Endothelial cell of umbilical vein (primary cell): Measurements from ENCODE around the gene CACNA2D3. TPM values are rescaled to one million over a fixed set of nuclear protein-coding genes. Genes with fewer than 3 reads are reported as not detected.

Experiments used
- BruUV-seq: library from RNA; stranded (reverse); fragments of 400-500 nt; replicated peaks from 2 replicates; lab custom pipeline; 2021; lab: Mats Ljungman, UMichigan
- CTCF ChIA-PET: fragments of 300-600, 350-600 bp; sonication (Branson Sonifier 250); formaldehyde crosslinking; loops from one replicate; lab custom pipeline; 2021; ENCODE audit warnings: antibody characterized with exemption, inconsistent platforms; lab: Charles Lee
- POLR2A ChIA-PET: fragments of 300-600, 350-600 bp; sonication (Branson Sonifier 250); formaldehyde crosslinking; loops from one replicate; lab custom pipeline; 2021; ENCODE audit warnings: antibody characterized with exemption, inconsistent platforms; lab: Charles Lee
- DNase-seq: peaks from one replicate; pipeline ENCODE4 v3.0.0-alpha.2; 2011; ENCODE audit warnings: low read depth, low spot score
- FAIRE-seq: peaks from 2 replicates; lab custom pipeline; 2011; peaks lifted over from hg19 to GRCh38; lab: Jason Lieb, UNC
- H2AFZ ChIP-seq: 2 replicates; pipeline ENCODE4 v1.6.0; 2012; ENCODE audit warnings: low read depth, low read length, control low read depth, inconsistent platforms
- H3K27ac ChIP-seq: 2 replicates; pipeline ENCODE4 v1.5.1; 2011; ENCODE audit warnings: low read depth, mild to moderate bottlenecking, control low read depth, low read length, moderate library complexity; ENCODE audit not compliant: insufficient read depth
- H3K27me3 ChIP-seq, 2 experiments: 2 replicates each; pipeline versions ENCODE4 v1.6.0 to v1.6.1; 2011; ENCODE audit warnings: low read length in 2 of 2, mixed read lengths in 1 of 2; ENCODE audit not compliant: control insufficient read depth in 2 of 2, insufficient read depth in 2 of 2
- H3K36me3 ChIP-seq, 2 experiments: 2 replicates in 1 of 2; 3 replicates in 1 of 2; pipeline ENCODE4 v1.5.1; 2011; ENCODE audit warnings: low read length in 2 of 2, mild to moderate bottlenecking in 1 of 2, moderate library complexity in 1 of 2; ENCODE audit not compliant: control insufficient read depth in 2 of 2, insufficient read depth in 2 of 2; ENCODE audit errors: extremely low read depth in 1 of 2
- H3K4me1 ChIP-seq: 3 replicates; pipeline ENCODE4 v1.5.1; 2011; ENCODE audit warnings: mild to moderate bottlenecking, low read length; ENCODE audit not compliant: control insufficient read depth, insufficient read depth; ENCODE audit errors: extremely low read depth
- H3K4me2 ChIP-seq: 2 replicates; pipeline ENCODE4 v1.6.1; 2011; ENCODE audit warnings: low read length, control low read depth, mixed read lengths; ENCODE audit not compliant: insufficient read depth
- H3K4me3 ChIP-seq, 3 experiments: fragments of 200-600 bp in 1 of 3; sonication (generic), shearing (Covaris generic) in 1 of 3; replicated peaks in 1 of 3; 2 replicates each; pipeline ENCODE4 v1.5.1; 2011 to 2016; ENCODE audit warnings: control low read depth in 3 of 3, low read length in 3 of 3, mild to moderate bottlenecking in 2 of 3, inconsistent platforms in 1 of 3, low read depth in 1 of 3, moderate library complexity in 1 of 3; ENCODE audit not compliant: insufficient read depth in 1 of 3
- H3K79me2 ChIP-seq: 2 replicates; pipeline ENCODE4 v1.6.0; 2012; ENCODE audit warnings: low read length, inconsistent platforms; ENCODE audit not compliant: control insufficient read depth, insufficient read depth
- H3K9ac ChIP-seq: replicated peaks from 2 replicates; pipeline ENCODE3; 2011; ENCODE audit warnings: low read length, control low read depth; ENCODE audit not compliant: insufficient read depth; ENCODE audit errors: extremely low read depth
- H3K9me1 ChIP-seq: replicated peaks from 3 replicates; pipeline ENCODE4 v1.6.0; 2011; ENCODE audit warnings: mild to moderate bottlenecking, low read length; ENCODE audit not compliant: control insufficient read depth, insufficient read depth; ENCODE audit errors: extremely low read depth
- H3K9me3 ChIP-seq: replicated peaks from 2 replicates; pipeline ENCODE4 v1.5.1; 2012; ENCODE audit warnings: low read length, inconsistent platforms; ENCODE audit not compliant: control insufficient read depth, insufficient read depth
- H4K20me1 ChIP-seq: replicated peaks from 2 replicates; pipeline ENCODE3; 2011; ENCODE audit warnings: mild to moderate bottlenecking, low read length; ENCODE audit not compliant: control insufficient read depth, insufficient read depth; ENCODE audit errors: extremely low read depth
- EZH2 ChIP-seq: IDR thresholded peaks from 2 replicates; pipeline ENCODE4 v1.6.1; 2012; ENCODE audit warnings: borderline replicate concordance, low read depth, mild to moderate bottlenecking, moderate library complexity, low read length, inconsistent platforms; ENCODE audit not compliant: severe bottlenecking
- FOS ChIP-seq: IDR thresholded peaks from 2 replicates; pipeline ENCODE4 v1.6.1; 2011; ENCODE audit warnings: mild to moderate bottlenecking, low read length, moderate library complexity, borderline replicate concordance; ENCODE audit not compliant: insufficient read depth
- GATA2 ChIP-seq: IDR thresholded peaks from 2 replicates; pipeline ENCODE4 v1.7.0; 2011; ENCODE audit warnings: low read depth, mild to moderate bottlenecking, moderate library complexity, mixed read lengths, low read length; ENCODE audit not compliant: insufficient read length, insufficient read depth
- JUN ChIP-seq: IDR thresholded peaks from 2 replicates; pipeline ENCODE4 v1.6.1; 2011; ENCODE audit warnings: borderline replicate concordance, low read depth; ENCODE audit not compliant: insufficient read length, insufficient read depth
- MYC ChIP-seq: IDR thresholded peaks from one replicate; pipeline ENCODE4 v1.6.1; 2011; ENCODE audit warnings: mild to moderate bottlenecking, low read depth, low read length
- POLR2A ChIP-seq: IDR thresholded peaks from 2 replicates; pipeline ENCODE4 v1.6.1; 2012; ENCODE audit warnings: low read depth, mild to moderate bottlenecking, control low read depth, low read length
- POLR2AphosphoS5 ChIP-seq: IDR thresholded peaks from 2 replicates; pipeline ENCODE4 v1.6.1; 2012; ENCODE audit warnings: low read depth, mild to moderate bottlenecking, control low read depth, low read length, moderate library complexity; ENCODE audit not compliant: insufficient read depth
- dilution Hi-C: fragments of 300-500 bp; cut with MboI; formaldehyde crosslinking; loops from one replicate; pipeline ENCODE4 v1.15.0; 2019; ENCODE audit warnings: low sequenced_read_pairs; ENCODE audit not compliant: extremely low pct_ligation_motif_present
- intact Hi-C: fragments of 100-400 bp; cut with micrococcal nuclease; formaldehyde crosslinking; loops from one replicate; pipeline ENCODE4 v1.10.0; 2022
- polyA plus RNA-seq, 4 experiments: library from polyadenylated mRNA; depleted of rRNA in 3 of 4; stranded (reverse) in 3 of 4; unstranded in 1 of 4; fragments of >200 nt; gene quantifications; 2 replicates each; pipeline versions ENCODE4 v1.2.1 to v1.2.3, GENCODE V29; 2011 to 2012; ENCODE audit warnings: missing spikeins in 1 of 4
- total RNA-seq: library from RNA; stranded (reverse); gene quantifications from 2 replicates; pipeline ENCODE4 v1.2.3, GENCODE V29; 2021
- TF ChIP-seq, protein P1 (sequence below), 2 donors: IDR thresholded peaks; 1 replicate in 1 of 2; 2 replicates in 1 of 2; pipeline ENCODE4 v1.5.1; 2011; ENCODE audit warnings: low read length in 2 of 2, mild to moderate bottlenecking in 2 of 2, moderate library complexity in 2 of 2, control low read depth in 1 of 2, inconsistent platforms in 1 of 2, low read depth in 1 of 2; ENCODE audit not compliant: insufficient read depth in 1 of 2; ENCODE audit errors: extremely low read depth in 1 of 2
- TF ChIP-seq, protein P2 (sequence below): IDR thresholded peaks from 2 replicates; pipeline ENCODE4 v1.6.1; 2011; ENCODE audit not compliant: insufficient read depth, insufficient read length

CACNA2D3 gene
- total and polyA plus RNA-seq, 2 donors (not counting 3 experiments of a cell fraction or from before 2014, with no cell fraction given): not detected

DNA sequence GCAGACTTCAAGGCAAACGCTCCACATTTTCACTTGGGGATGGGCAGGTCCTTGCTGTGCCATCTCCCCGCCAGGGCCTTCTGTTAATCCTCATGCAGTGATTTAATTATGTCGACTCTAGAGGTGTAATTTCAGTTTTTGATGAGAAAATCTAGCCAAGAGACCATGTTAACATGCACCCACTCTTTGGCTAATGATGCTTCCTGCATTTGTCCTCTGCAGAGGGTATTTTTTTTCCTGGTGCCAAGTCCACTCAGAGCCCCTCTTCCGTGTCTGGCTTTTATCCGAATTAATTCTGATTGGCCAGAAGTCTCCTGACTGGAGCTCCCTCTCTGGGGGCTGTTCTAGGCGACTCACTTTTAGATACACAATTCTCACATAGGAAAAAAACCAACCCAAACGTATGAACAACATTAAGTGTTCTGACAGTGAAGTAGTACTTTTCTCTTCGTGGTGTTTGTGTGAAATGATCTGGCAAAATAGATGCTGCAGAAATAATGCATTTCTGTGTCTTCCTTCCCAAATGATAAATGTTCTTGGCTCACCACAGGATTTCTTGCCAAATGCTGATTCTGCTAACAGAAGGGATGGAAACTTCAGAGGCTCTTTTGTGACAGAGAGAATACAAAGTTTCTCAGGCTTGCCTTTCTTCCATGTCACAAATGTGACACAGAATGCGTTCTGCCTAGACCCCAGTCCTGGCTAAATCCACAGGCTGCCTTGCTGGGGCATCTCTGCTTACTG, 190.0 kb downstream of the CACNA2D3 start:
- no peak overlapping the region for H3K27ac ChIP-seq
- no peaks in the 10 kb centered on the region for H4K20me1 ChIP-seq
- DNase-seq: no peak
- no TSS peak for BruUV-seq
- ChIA-PET POLR2A (no interaction called here), CTCF (no interaction called here)
- no peak overlapping the region for H3K9ac ChIP-seq
- no peaks in the 10 kb centered on the region for H3K27me3 ChIP-seq
- no peak for TF ChIP-seq POLR2AphosphoS5
- TF ChIP-seq JUN: no peak
- TF ChIP-seq POLR2A: no peak
- no peaks in the 10 kb centered on the region for H3K4me1 ChIP-seq
- intact Hi-C loops (no loop called here), dilution Hi-C loops (no loop called here)
- peaks cover 8% of the 10 kb centered on the region for H3K9me3 ChIP-seq
- H3K9me1 ChIP-seq: no peaks in the 10 kb centered on the region
- H3K79me2 ChIP-seq: no peaks in the 10 kb centered on the region
- no peak for FAIRE-seq
- no peak overlapping the region for H2AFZ ChIP-seq
- no peaks in the 10 kb centered on the region for H3K36me3 ChIP-seq
- H3K4me3 ChIP-seq: no peak overlapping the region
- H3K4me2 ChIP-seq: no peak overlapping the region

DNA sequence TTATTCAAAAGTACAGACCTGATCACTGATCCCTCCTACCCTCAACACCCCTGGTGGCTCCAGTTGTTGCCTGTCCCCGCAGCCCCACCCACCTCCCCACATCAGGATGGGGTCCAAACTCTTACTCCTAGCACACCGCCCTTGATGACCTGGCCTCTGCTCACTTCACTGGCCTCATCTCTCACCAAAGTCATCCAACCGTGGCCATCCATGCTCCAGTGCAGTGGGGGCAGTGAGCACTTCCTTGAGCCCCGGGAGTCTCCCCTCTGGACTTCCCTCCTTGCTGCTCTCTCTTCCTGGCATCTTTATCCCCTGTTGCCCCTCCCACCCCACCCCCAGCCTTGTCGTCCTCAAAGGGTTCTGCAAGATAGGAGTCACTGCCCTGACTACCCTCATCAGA, 191.1 kb downstream of the CACNA2D3 start:
- Histone ChIP-seq H3K27ac (no peak overlapping the region), H3K9me3 (peaks cover 6% of the 10 kb centered on the region), H3K9ac (no peak overlapping the region), H3K79me2 (no peaks in the 10 kb centered on the region), H3K36me3 (no peaks in the 10 kb centered on the region), H3K4me3 (no peak overlapping the region), H3K4me2 (no peak overlapping the region), H3K9me1 (no peaks in the 10 kb centered on the region), H3K27me3 (no peaks in the 10 kb centered on the region), H3K4me1 (no peaks in the 10 kb centered on the region), H4K20me1 (no peaks in the 10 kb centered on the region), H2AFZ (no peak overlapping the region)
- FAIRE-seq (no peak), DNase-seq (no peak)
- no TSS peak for BruUV-seq
- CTCF ChIA-PET: no interaction called here
- TF ChIP-seq JUN (no peak), FOS (no peak), MYC (no peak), GATA2 (no peak), POLR2A (no peak), POLR2AphosphoS5 (no peak), EZH2 (no peak)
- TF ChIP-seq, protein P1, sequence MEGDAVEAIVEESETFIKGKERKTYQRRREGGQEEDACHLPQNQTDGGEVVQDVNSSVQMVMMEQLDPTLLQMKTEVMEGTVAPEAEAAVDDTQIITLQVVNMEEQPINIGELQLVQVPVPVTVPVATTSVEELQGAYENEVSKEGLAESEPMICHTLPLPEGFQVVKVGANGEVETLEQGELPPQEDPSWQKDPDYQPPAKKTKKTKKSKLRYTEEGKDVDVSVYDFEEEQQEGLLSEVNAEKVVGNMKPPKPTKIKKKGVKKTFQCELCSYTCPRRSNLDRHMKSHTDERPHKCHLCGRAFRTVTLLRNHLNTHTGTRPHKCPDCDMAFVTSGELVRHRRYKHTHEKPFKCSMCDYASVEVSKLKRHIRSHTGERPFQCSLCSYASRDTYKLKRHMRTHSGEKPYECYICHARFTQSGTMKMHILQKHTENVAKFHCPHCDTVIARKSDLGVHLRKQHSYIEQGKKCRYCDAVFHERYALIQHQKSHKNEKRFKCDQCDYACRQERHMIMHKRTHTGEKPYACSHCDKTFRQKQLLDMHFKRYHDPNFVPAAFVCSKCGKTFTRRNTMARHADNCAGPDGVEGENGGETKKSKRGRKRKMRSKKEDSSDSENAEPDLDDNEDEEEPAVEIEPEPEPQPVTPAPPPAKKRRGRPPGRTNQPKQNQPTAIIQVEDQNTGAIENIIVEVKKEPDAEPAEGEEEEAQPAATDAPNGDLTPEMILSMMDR (IDR thresholded peaks at IDR 0.05; ENCODE audit: extremely low read depth in 1 of 2, insufficient read depth in 1 of 2, low read depth in 1 of 2, low read length in 2 of 2): no peak
- TF ChIP-seq, protein P2, sequence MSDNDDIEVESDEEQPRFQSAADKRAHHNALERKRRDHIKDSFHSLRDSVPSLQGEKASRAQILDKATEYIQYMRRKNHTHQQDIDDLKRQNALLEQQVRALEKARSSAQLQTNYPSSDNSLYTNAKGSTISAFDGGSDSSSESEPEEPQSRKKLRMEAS: no peak
- intact Hi-C loops: no loop called here
- dilution Hi-C loops: no loop called here
- POLR2A ChIA-PET: no interaction called here
